Measurements from ENCODE around the gene CRYM.
"Not testable (repeated sequence)": the region's sequence is repeated elsewhere in the genome, so short reads cannot be mapped to it uniquely, and the experiment has no call there.

Gene CRYM

GRCh38 chr16:21275529-21275928 is 2.6 kb downstream of the CRYM start:
- TF ChIP-seq CTCF (IDR thresholded peaks at IDR 0.05; ENCODE audit: control insufficient read depth, insufficient read depth, low read depth, low read length, missing control alignments) = no peak

GRCh38 chr16:21274172-21274726 is 3.8 kb downstream of the CRYM start:
- TF ChIP-seq CTCF (IDR thresholded peaks at IDR 0.05; ENCODE audit: control insufficient read depth, insufficient read depth, low read depth, low read length, missing control alignments) = no peak
- no peak overlapping the region for H3K4me3 ChIP-seq (ENCODE audit: control insufficient read depth, low read depth, low read length)
- no peak for DNase-seq (ENCODE audit: low read depth)

More at GRCh38 chr16:21275529-21275928, 2.6 kb downstream of the CRYM start:
- DNase-seq (ENCODE audit: low read depth) = no peak
- no peak overlapping the region for H3K4me3 ChIP-seq (ENCODE audit: control insufficient read depth, low read depth, low read length)

GRCh38 chr16:21272763-21273162 is 5.3 kb downstream of the CRYM start:
- DNase-seq (ENCODE audit: low read depth); H3K4me3 ChIP-seq (ENCODE audit: control insufficient read depth, low read depth, low read length): not testable (repeated sequence)

- no peak for TF ChIP-seq CTCF (IDR thresholded peaks at IDR 0.05; ENCODE audit: control insufficient read depth, insufficient read depth, low read depth, low read length, missing control alignments)
Measured at GRCh38 chr16:21272253-21272652, 5.8 kb downstream of the CRYM start.

GRCh38 chr16:21268236-21268635 is 9.9 kb downstream of the CRYM start:
- TF ChIP-seq CTCF (IDR thresholded peaks at IDR 0.05; ENCODE audit: control insufficient read depth, insufficient read depth, low read depth, low read length, missing control alignments) = no peak
- no peak for DNase-seq (ENCODE audit: low read depth)
- H3K4me3 ChIP-seq (ENCODE audit: control insufficient read depth, low read depth, low read length) = no peak overlapping the region

More at GRCh38 chr16:21272253-21272652, 5.8 kb downstream of the CRYM start:
- no peak overlapping the region for H3K4me3 ChIP-seq (ENCODE audit: control insufficient read depth, low read depth, low read length)
- no peak for DNase-seq (ENCODE audit: low read depth)

- DNase-seq (ENCODE audit: low read depth) = no peak
- H3K4me3 ChIP-seq (ENCODE audit: control insufficient read depth, low read depth, low read length) = no peak overlapping the region
- TF ChIP-seq CTCF (IDR thresholded peaks at IDR 0.05; ENCODE audit: control insufficient read depth, insufficient read depth, low read depth, low read length, missing control alignments) = no peak
Measured at GRCh38 chr16:21267298-21267697, 10.8 kb downstream of the CRYM start.

GRCh38 chr16:21265104-21265837 is 12.8 kb downstream of the CRYM start:
- no peak overlapping the region for H3K4me3 ChIP-seq (ENCODE audit: control insufficient read depth, low read depth, low read length)
- TF ChIP-seq CTCF (IDR thresholded peaks at IDR 0.05; ENCODE audit: control insufficient read depth, insufficient read depth, low read depth, low read length, missing control alignments) = no peak
- no peak for DNase-seq (ENCODE audit: low read depth)
